ENCODE data around the gene SLIT3. TPM values are rescaled to one million over a fixed set of nuclear protein-coding genes. Genes with fewer than 3 reads are reported as not detected.

SLIT3 gene
- total RNA-seq, 2 experiments from 2014 or later, result not detected

GRCh38 chr5:169244812-169245211 is 56.1 kb downstream of the SLIT3 start:
- ChIA-PET POLR2A (no interaction called here), CTCF (no interaction called here)
- H3K4me3 Mint-ChIP-seq, result no peak overlapping the region
- Histone ChIP-seq H3K27ac (ENCODE audit: low read depth in 1 of 2, low read length in 2 of 2) (no peak overlapping the region), H3K27me3 (ENCODE audit: control insufficient read depth in 1 of 2, insufficient read depth in 2 of 2, low read length in 2 of 2) (no peaks in the 10 kb centered on the region), H3K4me1 (ENCODE audit: insufficient read depth, low read length) (no peaks in the 10 kb centered on the region), H3K4me3 (ENCODE audit: low read length) (no peak overlapping the region), H3K36me3 (ENCODE audit: insufficient read depth, low read length) (no peaks in the 10 kb centered on the region), H3K9me3 (ENCODE audit: control insufficient read depth in 1 of 2, insufficient read depth in 1 of 2, low read length in 2 of 2) (peaks cover 0 to 4% of the 10 kb centered on the region in 2 experiments)
- no peaks in the 10 kb centered on the region for H3K4me1 Mint-ChIP-seq (ENCODE audit: low read depth)
- H3K27ac Mint-ChIP-seq, result no peak overlapping the region
- TF ChIP-seq, protein P1, sequence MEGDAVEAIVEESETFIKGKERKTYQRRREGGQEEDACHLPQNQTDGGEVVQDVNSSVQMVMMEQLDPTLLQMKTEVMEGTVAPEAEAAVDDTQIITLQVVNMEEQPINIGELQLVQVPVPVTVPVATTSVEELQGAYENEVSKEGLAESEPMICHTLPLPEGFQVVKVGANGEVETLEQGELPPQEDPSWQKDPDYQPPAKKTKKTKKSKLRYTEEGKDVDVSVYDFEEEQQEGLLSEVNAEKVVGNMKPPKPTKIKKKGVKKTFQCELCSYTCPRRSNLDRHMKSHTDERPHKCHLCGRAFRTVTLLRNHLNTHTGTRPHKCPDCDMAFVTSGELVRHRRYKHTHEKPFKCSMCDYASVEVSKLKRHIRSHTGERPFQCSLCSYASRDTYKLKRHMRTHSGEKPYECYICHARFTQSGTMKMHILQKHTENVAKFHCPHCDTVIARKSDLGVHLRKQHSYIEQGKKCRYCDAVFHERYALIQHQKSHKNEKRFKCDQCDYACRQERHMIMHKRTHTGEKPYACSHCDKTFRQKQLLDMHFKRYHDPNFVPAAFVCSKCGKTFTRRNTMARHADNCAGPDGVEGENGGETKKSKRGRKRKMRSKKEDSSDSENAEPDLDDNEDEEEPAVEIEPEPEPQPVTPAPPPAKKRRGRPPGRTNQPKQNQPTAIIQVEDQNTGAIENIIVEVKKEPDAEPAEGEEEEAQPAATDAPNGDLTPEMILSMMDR (IDR thresholded peaks at IDR 0.05), result no peak
- H3K9me3 Mint-ChIP-seq, result no peaks in the 10 kb centered on the region
- ATAC-seq (ENCODE audit: poor library complexity), result no peak
- intact Hi-C loops (cut with DNase I, micrococcal nuclease), result no loop called here
- DNase-seq, result no peak
- H3K27me3 Mint-ChIP-seq, result peaks cover 29% of the 10 kb centered on the region
- H3K36me3 Mint-ChIP-seq (ENCODE audit: low read depth), result no peaks in the 10 kb centered on the region

GRCh38 chr5:169243651-169244422 is 57.1 kb downstream of the SLIT3 start:
- Histone ChIP-seq H3K27me3 (ENCODE audit: control insufficient read depth in 1 of 2, insufficient read depth in 2 of 2, low read length in 2 of 2) (no peaks in the 10 kb centered on the region), H3K4me1 (ENCODE audit: insufficient read depth, low read length) (no peaks in the 10 kb centered on the region), H3K4me3 (ENCODE audit: low read length) (no peak overlapping the region), H3K27ac (ENCODE audit: low read depth in 1 of 2, low read length in 2 of 2) (no peak overlapping the region), H3K36me3 (ENCODE audit: insufficient read depth, low read length) (no peaks in the 10 kb centered on the region), H3K9me3 (ENCODE audit: control insufficient read depth in 1 of 2, insufficient read depth in 1 of 2, low read length in 2 of 2) (peaks cover 0 to 4% of the 10 kb centered on the region in 2 experiments)
- H3K9me3 Mint-ChIP-seq, result peaks cover under 1% of the 10 kb centered on the region
- no peak overlapping the region for H3K4me3 Mint-ChIP-seq
- TF ChIP-seq, protein P1 (IDR thresholded peaks at IDR 0.05), result no peak
- no peak overlapping the region for H3K27ac Mint-ChIP-seq
- DNase-seq, result no peak
- peaks cover 29% of the 10 kb centered on the region for H3K27me3 Mint-ChIP-seq
- H3K36me3 Mint-ChIP-seq (ENCODE audit: low read depth), result no peaks in the 10 kb centered on the region
- POLR2A ChIA-PET, result no interaction called here
- intact Hi-C loops (cut with DNase I, micrococcal nuclease), result no loop called here
- CTCF ChIA-PET, result no interaction called here
- ATAC-seq (ENCODE audit: poor library complexity), result no peak
- no peaks in the 10 kb centered on the region for H3K4me1 Mint-ChIP-seq (ENCODE audit: low read depth)

- POLR2A ChIA-PET, result no interaction called here
- no peaks in the 10 kb centered on the region for H3K4me1 ChIP-seq (ENCODE audit: insufficient read depth, low read length)
- no peak overlapping the region for H3K4me3 ChIP-seq (ENCODE audit: low read length)
- intact Hi-C loops (cut with DNase I, micrococcal nuclease), result no loop called here
- TF ChIP-seq, protein P1 (IDR thresholded peaks at IDR 0.05), result no peak
- Mint-ChIP-seq H3K27me3 (peaks cover 24% of the 10 kb centered on the region), H3K27ac (no peak overlapping the region), H3K36me3 (ENCODE audit: low read depth) (no peaks in the 10 kb centered on the region), H3K4me3 (no peak overlapping the region), H3K4me1 (ENCODE audit: low read depth) (no peaks in the 10 kb centered on the region), H3K9me3 (peaks cover 6% of the 10 kb centered on the region)
- ATAC-seq (ENCODE audit: poor library complexity) (no peak), DNase-seq (no peak)
- no peaks in the 10 kb centered on the region for H3K27me3 ChIP-seq (ENCODE audit: control insufficient read depth in 1 of 2, insufficient read depth in 2 of 2, low read length in 2 of 2)
- H3K36me3 ChIP-seq (ENCODE audit: insufficient read depth, low read length), result no peaks in the 10 kb centered on the region
- peaks cover 0 to 4% of the 10 kb centered on the region in 2 experiments for H3K9me3 ChIP-seq (ENCODE audit: control insufficient read depth in 1 of 2, insufficient read depth in 1 of 2, low read length in 2 of 2)
- no peak overlapping the region for H3K27ac ChIP-seq (ENCODE audit: low read depth in 1 of 2, low read length in 2 of 2)
- CTCF ChIA-PET, result no interaction called here
These were observed 58.1 kb downstream of the SLIT3 start for GRCh38 chr5:169242849-169243186.
